Fibroblast of gingiva (primary cell): ENCODE measurements around the gene OXCT1.
"Not testable (repeated sequence)": the region's sequence is repeated elsewhere in the genome, so short reads cannot be mapped to it uniquely, and the experiment has no call there.

Experiments used
- DNase-seq: peaks from one replicate; pipeline ENCODE4 v3.0.0-alpha.2; 2011; ENCODE audit warnings: low read depth

Gene OXCT1

DNA sequence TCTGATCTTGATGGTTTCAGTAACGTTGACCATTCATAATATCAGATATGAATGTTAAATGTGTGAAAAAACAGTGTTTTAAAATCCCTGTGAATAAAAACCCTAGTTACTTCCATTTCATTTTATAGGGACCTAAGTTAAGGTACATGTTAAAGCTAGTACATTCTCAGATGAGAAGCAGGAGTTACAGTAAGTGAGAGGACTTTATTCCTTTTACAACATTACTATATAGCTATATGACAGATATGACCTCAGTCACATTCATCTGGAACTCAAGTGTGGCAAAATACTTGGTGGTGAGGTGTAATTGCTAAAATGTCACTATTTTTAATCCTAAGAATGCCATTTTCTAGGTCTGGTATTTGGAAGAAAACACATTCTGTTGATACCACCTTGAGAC is 96.4 kb downstream of the OXCT1 start:
- DNase-seq = no peak

DNA sequence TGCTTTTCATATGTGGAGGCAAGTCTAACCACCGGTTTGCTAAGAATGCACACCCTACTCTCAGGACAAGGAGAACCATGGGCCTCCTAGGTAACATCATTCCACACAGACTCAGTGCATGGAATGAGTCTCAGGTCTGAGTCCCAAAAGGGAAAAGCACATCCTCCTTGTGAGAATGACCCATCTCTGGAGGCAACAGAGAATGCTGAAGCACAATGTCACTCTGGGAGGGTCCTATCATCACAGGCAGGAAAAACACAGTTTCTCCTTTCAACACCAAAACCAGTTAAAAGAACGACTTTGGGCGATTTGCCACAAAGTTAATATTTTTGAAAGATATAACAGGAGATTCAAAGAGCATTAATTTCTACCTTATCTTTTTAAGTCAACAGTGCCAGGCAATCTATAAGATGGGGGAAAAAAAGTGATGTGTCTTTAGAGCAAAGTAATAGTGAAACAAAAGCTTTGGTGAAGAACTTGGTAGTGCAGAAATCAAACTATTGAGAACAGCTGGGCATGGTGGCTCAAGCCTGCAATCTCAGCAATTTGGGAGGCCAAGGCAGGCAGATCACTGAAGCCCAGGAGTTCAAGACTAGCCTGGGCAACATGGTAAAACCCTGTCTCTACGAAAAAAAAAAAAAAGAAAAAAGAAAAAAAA is 97.3 kb downstream of the OXCT1 start:
- no peak for DNase-seq

DNA sequence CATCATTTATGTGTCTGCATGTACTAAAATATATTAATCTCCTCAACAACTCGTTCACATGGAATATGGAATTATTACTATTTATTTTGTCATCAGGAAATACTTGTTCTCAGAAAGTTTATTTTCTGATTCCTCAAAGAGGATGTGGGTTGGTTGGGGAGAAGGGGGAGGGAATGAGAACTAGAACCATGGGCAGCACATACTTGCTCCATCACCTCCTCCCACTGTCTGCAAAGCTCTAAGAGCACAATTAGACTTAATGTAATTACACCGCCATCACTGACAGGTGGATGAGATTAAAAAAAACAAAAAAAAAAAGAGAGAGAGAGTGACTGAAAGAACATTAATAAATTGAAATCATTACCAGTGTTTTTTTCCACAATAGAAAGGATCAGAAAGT is 98.2 kb downstream of the OXCT1 start:
- no peak for DNase-seq

DNA sequence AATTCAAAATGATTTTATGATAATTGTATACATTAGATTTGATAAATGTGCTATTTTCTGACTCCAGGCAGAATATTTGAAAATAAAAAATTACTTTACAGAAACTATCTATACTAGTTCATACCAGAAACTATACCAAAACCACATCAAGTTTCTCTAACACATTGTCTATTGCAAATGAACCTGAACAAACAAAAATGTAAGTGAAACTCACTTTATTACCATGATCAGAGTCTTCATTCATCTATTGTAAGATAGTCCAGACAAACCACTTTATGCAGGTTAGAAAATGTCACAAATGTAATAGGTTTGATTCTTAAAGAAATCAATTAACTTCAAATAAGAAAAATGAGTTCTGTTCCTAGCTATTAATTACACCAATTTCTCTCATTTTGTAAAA is 99.4 kb downstream of the OXCT1 start:
- DNase-seq = no peak

DNA sequence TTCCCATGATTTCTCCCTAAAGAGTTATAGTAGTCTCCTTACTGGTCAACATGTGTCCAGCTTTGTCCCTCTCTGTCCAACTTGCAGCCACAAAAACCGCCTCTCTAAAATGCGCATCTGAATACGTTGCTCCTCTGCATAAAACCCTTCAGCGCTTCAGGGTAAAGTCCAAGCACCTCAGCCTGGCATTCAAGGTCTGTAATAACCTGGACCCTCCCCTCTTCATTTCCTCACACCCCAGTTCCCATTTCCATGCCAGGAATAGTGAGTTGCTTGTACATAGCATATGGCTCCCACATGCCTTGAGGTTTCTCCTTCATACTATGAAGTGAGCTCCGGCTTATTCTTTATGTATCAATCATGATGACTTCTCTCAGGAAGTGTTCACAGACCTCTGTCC is 101.5 kb downstream of the OXCT1 start:
- no peak for DNase-seq

DNA sequence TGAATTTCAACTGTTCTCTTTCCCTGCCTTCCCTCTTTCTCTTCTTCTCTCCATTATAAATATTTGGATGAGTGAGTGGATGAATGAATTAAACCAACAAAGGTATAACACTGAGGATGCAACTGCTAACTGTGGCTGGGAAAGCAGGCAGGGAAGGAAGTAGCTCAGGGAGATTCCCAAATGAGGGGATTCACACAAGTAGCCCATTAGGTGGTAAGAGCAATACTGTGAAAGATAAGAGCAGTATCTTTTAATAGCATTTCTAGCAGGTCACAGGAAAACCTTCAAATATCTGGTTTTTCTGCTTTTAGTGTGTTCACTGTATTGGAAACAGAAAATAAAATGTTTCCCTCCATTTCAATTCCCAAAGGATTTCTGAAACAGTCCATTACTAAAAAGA is 105.6 kb downstream of the OXCT1 start:
- DNase-seq = no peak

DNA sequence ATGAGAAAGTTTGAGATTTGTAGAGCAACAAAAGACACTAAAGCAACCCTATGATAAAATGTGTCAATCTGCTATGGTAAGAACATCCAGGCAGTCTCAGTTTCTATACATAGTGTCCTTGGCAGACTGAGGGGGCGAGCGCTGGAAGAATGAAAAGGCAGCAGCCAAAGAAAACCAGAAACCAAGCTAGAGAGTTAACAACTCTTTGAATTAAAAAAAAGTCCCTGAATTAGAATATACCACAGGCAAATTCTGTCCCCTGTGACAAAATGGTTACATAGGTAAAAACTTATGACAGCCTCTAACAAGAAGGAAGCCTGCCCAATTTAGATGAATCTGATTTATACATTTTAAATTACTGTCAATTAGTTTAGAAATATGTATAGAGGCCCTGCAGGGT is 106.7 kb downstream of the OXCT1 start:
- no peak for DNase-seq

DNA sequence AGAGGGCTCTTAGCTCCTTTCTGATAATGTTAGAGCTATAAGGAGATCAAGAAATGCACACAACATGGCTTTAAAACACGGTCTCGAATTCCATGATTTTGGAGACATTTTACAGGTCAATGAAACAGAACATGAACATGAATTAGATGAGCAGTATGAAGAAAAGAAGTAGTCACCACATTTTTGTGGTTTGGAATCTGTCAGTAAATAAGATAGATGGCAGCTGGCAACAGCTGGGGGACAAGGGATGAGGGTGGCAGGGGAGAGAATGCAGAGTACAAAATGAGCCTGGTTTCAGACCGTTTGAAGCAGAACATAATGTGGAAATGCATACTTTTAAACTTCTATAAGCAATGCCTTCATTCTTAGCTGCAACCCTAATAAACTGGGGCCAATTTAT is 107.1 kb downstream of the OXCT1 start:
- peak; percentile 27 for DNase-seq

DNA sequence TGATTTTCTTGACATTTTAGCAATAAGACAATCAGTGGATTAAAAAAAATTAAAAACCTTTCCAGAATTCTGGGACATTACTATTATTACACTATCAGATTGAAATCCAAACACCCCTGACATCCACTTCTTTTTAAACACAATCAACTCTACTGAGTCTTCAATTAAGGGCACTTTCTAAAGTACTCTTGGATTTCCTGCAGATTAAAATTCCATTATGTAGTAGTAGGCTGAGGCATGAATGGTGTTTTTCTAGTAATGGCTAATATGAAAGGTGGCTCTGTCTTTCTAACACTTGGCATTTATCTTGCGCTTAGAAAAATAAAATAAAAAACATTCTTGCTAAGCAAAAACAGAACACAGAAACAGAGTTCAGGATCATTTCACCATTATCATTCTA is 107.8 kb downstream of the OXCT1 start:
- DNase-seq = no peak

DNA sequence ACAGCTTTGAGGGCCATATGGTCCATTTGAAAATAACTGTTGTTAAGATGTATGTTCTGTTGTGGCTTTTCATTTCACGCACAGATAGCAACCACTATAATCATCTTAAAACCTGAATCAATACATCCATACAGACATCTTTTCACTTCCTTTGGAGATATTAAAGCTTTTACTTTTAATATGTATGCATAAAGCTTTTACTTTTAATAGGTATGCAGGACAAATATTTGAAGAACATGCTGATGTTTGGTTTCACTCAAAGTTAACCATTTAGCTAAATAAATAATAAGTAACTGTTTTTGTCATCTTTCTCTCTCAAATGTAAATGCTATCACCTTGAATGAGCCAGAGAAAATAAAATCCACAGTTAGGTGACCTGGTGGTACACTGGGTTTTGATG is 108.6 kb downstream of the OXCT1 start:
- DNase-seq = no peak

DNA sequence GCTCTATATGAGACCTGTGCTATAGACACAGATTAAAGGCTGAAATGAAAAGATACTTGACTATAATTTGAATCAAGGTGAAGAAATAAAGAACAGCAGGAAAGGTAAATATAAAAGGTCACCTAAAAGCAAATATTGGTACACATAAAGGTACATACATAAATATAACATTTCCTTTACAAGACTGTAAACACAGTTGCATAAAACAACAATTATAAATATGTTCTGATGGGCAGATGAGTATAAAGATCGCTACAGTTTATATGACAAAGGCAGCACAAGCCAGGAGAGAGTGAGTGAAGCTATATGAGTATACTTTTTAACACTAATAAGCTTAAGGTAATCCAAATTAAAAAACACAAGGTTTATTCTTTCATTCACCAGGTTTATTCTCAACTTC is 114.5 kb downstream of the OXCT1 start:
- no peak for DNase-seq

DNA sequence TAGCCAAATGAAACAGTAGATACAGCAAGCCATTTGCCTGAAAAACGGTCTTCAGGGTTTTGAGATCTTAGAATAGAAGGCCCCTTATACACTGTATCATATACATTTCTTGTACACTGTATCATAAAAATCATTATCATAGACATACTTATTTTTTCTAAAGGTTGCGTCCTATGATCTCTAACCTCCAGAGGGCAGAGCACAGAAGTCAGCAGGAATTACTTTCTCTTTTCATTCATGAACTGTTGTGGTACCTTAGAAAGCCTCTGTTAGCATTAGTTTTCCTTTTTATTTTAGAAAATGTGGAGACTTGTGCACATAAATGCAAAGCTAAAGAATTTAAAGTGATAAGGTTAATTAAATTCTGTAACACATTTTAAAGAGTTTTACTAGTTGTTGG is 115.4 kb downstream of the OXCT1 start:
- DNase-seq = no peak

DNA sequence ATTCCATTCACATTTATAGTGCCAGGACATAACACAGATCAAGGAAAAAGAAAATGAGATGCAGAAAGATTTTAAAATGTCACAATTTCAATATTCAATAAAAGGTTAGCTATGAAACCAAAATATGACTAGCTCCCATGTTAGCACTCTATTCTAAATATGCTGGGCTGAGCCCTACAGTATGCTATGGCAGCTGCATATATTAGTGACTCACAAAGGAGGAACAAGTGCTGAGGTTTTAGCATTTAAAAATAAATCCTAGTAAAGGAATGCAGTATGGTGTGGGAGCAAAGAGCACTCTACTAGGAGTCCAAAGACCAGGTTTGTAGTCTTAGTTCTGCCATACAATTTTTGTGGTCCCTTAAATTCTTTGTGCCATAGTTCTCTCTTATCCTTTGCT is 118.4 kb downstream of the OXCT1 start:
- no peak for DNase-seq

DNA sequence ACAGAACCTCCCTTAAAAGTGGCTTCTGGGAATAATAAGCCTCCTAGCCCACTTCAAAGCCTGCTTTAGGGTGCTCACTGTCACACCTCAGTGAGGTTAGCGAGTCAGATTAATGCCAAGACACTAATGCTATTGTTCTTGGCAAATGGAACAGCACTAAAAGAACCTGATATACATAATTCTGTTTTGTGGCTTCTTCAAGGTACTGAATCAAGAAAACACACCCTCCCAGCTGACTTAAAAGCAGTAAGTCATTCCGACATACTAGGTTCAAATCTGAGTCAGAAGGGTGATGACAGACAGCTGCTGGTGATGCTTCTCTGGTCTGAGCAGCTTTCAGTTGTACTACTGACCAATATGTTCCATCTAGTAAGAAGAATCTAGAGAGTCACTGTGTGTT is 121.6 kb downstream of the OXCT1 start:
- peak; percentile 9 for DNase-seq

DNA sequence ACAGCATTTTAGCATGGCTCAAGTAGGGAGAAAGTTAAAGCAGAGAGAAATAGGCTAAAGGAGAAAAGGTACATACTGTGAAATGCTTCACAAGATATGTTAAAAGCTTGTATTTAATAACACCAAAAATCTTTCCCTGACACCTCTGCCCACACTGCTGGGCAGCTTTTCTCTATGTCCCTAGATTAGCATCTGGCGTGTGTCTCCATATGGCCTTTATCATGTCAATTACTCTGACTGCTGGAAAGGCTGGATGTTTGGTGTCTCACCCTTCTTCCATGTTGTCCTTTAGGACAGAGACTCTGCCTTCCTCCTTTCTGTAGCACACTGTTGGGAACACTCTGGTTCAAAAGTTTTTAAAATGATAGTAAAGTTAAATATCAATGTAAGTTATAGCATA is 122.5 kb downstream of the OXCT1 start:
- DNase-seq = no peak

DNA sequence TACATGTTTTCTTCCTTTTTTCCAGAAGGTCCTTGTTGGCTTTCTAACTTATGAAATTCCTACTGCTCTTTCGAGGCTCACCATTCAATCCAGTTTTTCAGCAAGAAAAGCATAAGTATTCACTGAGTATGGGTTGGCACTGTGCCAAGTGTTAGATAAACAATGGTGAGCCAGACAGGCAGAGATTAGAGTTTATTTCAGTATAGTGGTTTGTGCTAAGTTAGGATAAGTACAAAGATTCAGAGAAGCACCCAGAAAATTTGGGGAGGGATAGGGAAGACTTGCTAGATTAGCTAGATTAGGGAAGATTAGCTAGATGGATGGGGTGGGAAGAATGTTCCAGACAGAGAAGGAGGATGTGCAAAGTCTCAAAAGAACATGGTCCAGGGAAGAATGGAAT is 122.9 kb downstream of the OXCT1 start:
- DNase-seq = no peak

DNA sequence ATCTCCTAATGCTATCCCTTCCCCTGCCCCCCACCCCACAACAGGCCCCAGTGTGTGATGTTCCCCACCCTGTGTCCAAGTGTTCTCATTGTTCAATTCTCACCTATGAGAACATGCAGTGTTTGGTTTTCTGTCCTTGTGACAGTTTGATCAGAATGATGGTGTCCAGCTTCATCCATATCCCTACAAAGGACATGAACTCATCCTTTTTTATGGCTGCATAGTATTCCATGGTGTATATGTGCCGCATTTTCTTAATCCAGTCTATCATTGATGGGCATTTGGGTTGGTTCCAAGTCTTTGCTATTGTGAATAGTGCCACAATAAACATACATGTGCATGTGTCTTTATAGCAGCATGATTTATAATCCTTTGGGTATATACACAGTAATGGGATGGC is 127.6 kb downstream of the OXCT1 start:
- DNase-seq = not testable (repeated sequence)

DNA sequence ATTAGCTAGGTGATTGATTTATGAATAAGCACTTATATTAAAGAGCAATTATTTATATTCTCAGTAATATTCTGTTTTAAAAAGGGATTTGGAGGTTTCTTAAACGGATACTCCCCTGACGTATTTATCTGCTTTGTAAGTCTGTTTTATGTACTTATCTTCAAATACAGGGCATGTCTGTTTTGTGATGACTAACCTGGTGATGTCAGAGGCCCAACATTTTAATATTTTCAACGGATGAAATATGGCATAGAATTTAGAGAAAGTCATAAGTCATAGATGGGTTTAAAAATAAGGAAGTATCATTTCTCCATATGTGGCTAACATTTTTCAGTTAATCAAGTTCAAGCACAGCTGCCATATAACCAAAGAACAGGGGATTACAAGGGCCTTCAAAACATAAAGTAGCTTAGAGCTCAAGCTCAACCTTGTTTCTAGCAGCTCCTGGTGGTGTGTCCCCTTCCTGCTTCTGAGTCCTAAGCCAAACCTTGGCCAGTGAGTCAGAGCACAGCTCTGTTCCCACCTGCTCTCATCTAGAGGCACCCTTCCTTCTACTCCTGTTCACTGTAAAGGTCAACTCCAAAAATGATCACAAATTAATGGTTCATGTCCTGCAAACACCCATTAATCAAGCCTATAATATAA is 131.4 kb downstream of the OXCT1 start:
- DNase-seq = no peak

DNA sequence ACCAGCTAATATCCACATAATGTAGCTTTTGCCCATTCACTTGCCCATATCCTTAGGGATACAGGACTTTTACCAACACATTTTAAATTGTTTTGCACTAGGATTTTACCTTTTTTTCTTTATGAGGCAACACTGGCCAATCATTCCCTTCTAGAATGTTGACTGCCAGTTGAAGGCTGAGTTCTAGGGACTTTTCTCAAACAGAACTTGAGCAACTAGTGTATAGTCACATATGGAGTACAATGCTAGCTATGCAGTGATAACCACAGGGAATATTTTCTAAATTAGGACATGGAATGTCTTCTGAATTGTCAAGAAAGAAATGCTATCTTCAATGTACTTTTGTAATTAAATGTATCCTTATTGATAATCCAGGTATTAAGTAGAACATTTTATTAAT is 133.6 kb downstream of the OXCT1 start:
- peak; percentile 4 for DNase-seq

DNA sequence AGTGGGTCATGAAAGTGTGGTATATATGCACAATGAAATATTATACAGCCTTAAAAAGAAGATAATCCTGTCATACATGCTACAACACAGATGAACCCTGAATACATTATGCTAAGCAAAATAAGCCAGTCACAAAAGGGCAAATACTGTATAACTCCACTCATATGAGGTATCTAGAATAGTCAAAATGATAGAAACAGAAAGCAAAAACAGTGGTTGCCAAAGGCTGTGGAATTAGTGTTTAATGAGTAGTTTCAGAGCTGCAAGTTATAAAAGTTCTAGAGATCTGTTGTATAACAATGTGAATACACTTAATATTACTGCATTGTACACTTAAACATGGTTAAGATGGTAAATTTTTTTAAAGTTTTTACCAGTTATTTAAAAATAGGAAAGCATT is 135.0 kb downstream of the OXCT1 start:
- DNase-seq = no peak

DNA sequence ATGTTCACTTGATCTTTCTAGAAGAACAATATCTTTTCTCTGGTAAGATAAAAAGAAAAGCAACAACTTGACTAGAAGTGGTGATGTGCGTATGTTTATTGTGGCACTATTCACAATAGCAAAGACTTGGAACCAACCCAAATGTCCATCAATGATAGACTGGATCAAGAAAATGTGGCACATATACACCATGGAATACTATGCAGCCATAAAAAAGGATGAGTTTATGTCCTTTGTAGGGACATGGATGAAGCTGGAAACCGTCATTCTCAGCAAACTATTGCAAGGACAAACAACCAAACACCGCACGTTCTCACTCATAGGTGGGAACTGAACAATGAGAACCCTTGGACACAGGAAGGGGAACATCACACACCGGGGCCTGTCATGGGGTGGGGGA is 140.8 kb downstream of the OXCT1 start:
- DNase-seq = not testable (repeated sequence)

DNA sequence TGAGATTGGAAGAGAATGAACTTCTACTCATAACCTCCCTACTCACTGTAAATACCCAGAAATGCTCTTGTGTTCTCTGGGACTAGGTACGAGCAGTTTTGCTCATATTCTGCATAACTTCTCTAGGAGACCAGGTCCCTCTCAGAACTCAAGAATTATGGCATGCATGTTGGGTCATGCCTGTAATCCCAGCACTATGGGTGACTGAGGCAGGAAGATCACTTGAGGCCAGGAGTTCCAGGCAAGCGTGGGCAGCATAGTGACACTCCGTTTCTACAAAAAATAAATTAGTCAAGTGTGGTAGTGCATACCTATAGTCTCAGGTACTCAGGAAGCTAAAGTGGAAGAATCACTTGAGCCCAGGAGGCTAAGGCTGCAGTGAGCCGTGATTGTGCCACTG is 141.9 kb downstream of the OXCT1 start:
- no peak for DNase-seq

DNA sequence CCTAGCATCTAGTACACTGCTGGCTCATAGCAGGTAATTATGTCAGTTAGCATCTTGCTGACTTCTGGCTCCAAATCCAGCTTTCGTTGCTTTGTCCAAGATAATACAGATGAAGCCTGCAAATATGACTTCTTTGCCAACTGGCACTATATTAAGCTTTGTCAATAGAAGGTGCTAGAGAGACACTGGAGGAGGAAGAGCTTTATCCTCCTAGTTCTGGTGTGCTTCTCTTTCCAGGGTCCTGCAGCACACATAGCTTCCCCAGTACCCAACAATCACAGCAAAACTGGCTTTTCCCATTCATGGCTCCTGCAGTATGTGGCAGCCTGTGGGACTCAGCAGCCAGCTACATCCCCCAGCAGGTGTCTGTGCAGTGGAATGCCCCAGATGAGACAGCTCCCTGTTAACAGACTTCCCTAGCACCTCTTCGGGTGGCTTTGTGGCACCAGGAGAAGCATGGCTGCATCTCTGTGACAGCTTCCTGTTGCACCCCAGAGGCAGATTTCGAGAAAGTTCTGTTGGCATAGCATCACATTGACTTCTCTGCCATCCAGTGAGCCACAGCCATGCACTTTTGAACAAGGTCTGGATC is 147.8 kb downstream of the OXCT1 start:
- no peak for DNase-seq

DNA sequence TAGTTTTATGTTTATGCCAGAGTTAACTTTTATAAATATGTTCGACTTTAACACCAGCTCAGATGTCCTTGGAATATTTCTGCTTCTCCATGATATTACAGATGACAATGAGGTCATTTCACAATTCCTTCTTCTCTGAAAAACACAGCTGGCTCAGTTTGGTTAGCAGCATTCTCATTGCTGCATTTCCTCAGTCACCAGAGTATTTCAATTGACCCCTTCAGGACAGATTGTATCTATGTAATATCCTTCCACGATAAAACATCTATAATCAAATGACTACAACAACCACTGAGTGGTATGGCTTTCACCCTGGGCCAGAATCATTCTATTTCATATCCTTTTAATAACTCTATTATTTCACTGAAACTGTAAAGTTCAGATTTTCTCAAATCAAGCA is 148.7 kb downstream of the OXCT1 start:
- DNase-seq = peak; percentile 31
